ENCODE measurements around the gene RHBDD2.

DNA sequence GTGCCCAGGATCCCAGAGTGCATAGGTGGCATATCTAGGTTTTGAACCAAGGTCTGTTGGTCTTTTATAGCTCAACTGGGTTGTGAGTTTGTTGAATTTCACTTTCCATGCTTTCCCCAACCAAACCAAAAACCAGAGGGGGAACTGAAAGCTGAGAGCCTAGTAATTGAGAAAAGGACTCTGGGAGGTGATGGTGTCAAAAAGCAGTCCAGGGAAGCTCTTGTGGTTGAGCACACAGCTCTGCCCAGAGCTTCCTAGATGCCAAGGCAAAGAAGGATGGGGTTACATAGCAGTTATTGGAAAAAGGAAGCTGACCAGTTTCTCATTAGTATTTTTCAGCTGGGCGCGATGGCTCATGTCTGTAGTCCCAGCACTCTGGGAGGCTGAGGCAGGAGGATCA, 46.1 kb downstream of the RHBDD2 start:
- TF ChIP-seq, protein P1, sequence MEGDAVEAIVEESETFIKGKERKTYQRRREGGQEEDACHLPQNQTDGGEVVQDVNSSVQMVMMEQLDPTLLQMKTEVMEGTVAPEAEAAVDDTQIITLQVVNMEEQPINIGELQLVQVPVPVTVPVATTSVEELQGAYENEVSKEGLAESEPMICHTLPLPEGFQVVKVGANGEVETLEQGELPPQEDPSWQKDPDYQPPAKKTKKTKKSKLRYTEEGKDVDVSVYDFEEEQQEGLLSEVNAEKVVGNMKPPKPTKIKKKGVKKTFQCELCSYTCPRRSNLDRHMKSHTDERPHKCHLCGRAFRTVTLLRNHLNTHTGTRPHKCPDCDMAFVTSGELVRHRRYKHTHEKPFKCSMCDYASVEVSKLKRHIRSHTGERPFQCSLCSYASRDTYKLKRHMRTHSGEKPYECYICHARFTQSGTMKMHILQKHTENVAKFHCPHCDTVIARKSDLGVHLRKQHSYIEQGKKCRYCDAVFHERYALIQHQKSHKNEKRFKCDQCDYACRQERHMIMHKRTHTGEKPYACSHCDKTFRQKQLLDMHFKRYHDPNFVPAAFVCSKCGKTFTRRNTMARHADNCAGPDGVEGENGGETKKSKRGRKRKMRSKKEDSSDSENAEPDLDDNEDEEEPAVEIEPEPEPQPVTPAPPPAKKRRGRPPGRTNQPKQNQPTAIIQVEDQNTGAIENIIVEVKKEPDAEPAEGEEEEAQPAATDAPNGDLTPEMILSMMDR (IDR thresholded peaks at IDR 0.05), result no peak
- TF ChIP-seq EZH2phosphoT487 (IDR thresholded peaks at IDR 0.05), result no peak

Measured in neural progenitor cell (in vitro differentiated cells).